ENCODE measurements around the gene MAP3K9.

MAP3K9 gene

GRCh38 chr14:70780396-70781075 lies 28.8 kb downstream of the MAP3K9 start:
- Histone ChIP-seq H3K27ac (no peak overlapping the region), H3K4me1 (no peaks in the 10 kb centered on the region), H3K9me3 (no peaks in the 10 kb centered on the region), H3K36me3 (no peaks in the 10 kb centered on the region), H3K4me3 (no peak overlapping the region), H3K27me3 (peaks cover 0 to 5% of the 10 kb centered on the region in 2 donors)
- peak; percentile 41 to 73 for DNase-seq
- no peak for TF ChIP-seq CTCF (IDR thresholded peaks at IDR 0.05)
- intact Hi-C loops (cut with DNase I; ENCODE audit: low total_unique reads), result no loop called here

GRCh38 chr14:70779667-70780066 lies 29.6 kb downstream of the MAP3K9 start:
- TF ChIP-seq CTCF (IDR thresholded peaks at IDR 0.05), result no peak
- intact Hi-C loops (cut with DNase I; ENCODE audit: low total_unique reads), result no loop called here

GRCh38 chr14:70776197-70776596 lies 33.1 kb downstream of the MAP3K9 start:
- Histone ChIP-seq H3K4me3 (no peak overlapping the region), H3K4me1 (no peaks in the 10 kb centered on the region), H3K9me3 (no peaks in the 10 kb centered on the region), H3K27me3 (peaks cover 0 to 9% of the 10 kb centered on the region in 2 donors), H3K36me3 (no peaks in the 10 kb centered on the region), H3K27ac (no peak overlapping the region)
- DNase-seq, result no peak
- intact Hi-C loops (cut with DNase I; ENCODE audit: low total_unique reads), result no loop called here
- TF ChIP-seq CTCF (IDR thresholded peaks at IDR 0.05), result no peak

More at GRCh38 chr14:70779667-70780066, 29.6 kb downstream of the MAP3K9 start:
- no peak overlapping the region for H3K4me3 ChIP-seq
- no peak for DNase-seq
- no peak overlapping the region for H3K27ac ChIP-seq
- H3K27me3 ChIP-seq, result peaks cover 0 to 3% of the 10 kb centered on the region in 2 donors
- no peaks in the 10 kb centered on the region for H3K36me3 ChIP-seq
- no peaks in the 10 kb centered on the region for H3K4me1 ChIP-seq
- no peaks in the 10 kb centered on the region for H3K9me3 ChIP-seq

GRCh38 chr14:70773182-70773862 lies 36.0 kb downstream of the MAP3K9 start:
- DNase-seq, result no peak
- H3K36me3 ChIP-seq, result no peaks in the 10 kb centered on the region
- peaks cover 0 to 10% of the 10 kb centered on the region in 2 donors for H3K27me3 ChIP-seq
- no peak overlapping the region for H3K4me3 ChIP-seq
- intact Hi-C loops (cut with DNase I; ENCODE audit: low total_unique reads), result no loop called here
- H3K9me3 ChIP-seq, result no peaks in the 10 kb centered on the region
- no peak overlapping the region for H3K27ac ChIP-seq
- H3K4me1 ChIP-seq, result no peaks in the 10 kb centered on the region
- TF ChIP-seq CTCF (IDR thresholded peaks at IDR 0.05), result no peak

GRCh38 chr14:70771781-70772212 lies 37.5 kb downstream of the MAP3K9 start:
- intact Hi-C loops (cut with DNase I; ENCODE audit: low total_unique reads), result no loop called here
- no peak overlapping the region for H3K4me3 ChIP-seq
- H3K27me3 ChIP-seq, result peaks cover 0 to 10% of the 10 kb centered on the region in 2 donors
- no peaks in the 10 kb centered on the region for H3K9me3 ChIP-seq
- H3K4me1 ChIP-seq, result no peaks in the 10 kb centered on the region
- DNase-seq, result no peak
- no peak overlapping the region for H3K27ac ChIP-seq
- no peak for TF ChIP-seq CTCF (IDR thresholded peaks at IDR 0.05)
- no peaks in the 10 kb centered on the region for H3K36me3 ChIP-seq
